Mesenteric fat pad (tissue), 1 donor: ENCODE data around the gene WDR73. TPM values are rescaled to one million over a fixed set of nuclear protein-coding genes. Genes with fewer than 3 reads are reported as not detected.
A peak's percentile ranks its signal among the peaks of the same experiment; 100 is the strongest.

Experiments used
- DNase-seq: peaks from one replicate; pipeline ENCODE4 v3.0.0-alpha.2; 2020; ENCODE audit warnings: low spot score
- total RNA-seq: library from RNA; stranded (reverse); fragmentation: NEBNext Ultra II Directional; extraction: Animal tissue kit (Norgen Biotek cat#: 25700); gene quantifications from one replicate; pipeline ENCODE4 v1.2.1, GENCODE V29; 2021
- donor health status: DM: yes; HTN: yes; CAD: no.

WDR73 gene
- total RNA-seq, 1 donor from 2014 or later: 20.3 TPM

- no peak for DNase-seq
These were observed 33.5 kb downstream of the WDR73 start for GRCh38 chr15:84620626-84621025.

- DNase-seq: peak; percentile 35
These were observed 37.8 kb downstream of the WDR73 start for GRCh38 chr15:84616235-84616634.

- DNase-seq: no peak
These were observed 42.5 kb downstream of the WDR73 start for GRCh38 chr15:84611631-84612030.

- peak; percentile 43 for DNase-seq
These were observed 44.1 kb downstream of the WDR73 start for GRCh38 chr15:84609818-84610525.

- no peak for DNase-seq
These were observed 45.3 kb downstream of the WDR73 start for GRCh38 chr15:84608707-84609284.

- no peak for DNase-seq
These were observed 47.4 kb downstream of the WDR73 start for GRCh38 chr15:84606653-84607120.

- DNase-seq: no peak
These were observed 48.6 kb downstream of the WDR73 start for GRCh38 chr15:84605554-84605882.

- no peak for DNase-seq
These were observed 49.1 kb downstream of the WDR73 start for GRCh38 chr15:84604826-84605553.

- no peak for DNase-seq
These were observed 50.3 kb downstream of the WDR73 start for GRCh38 chr15:84603630-84604379.

GRCh38 chr15:84601555-84601838 is 52.6 kb downstream of the WDR73 start:
- no peak for DNase-seq

- peak; percentile 99 for DNase-seq
These were observed 53.2 kb downstream of the WDR73 start, which contains the start of gene ZSCAN2 for GRCh38 chr15:84600687-84601554. Gene ZSCAN2 (plus strand): TSS chr15:84601009. CDS start chr15:84603928, 2,919 bp downstream.

- DNase-seq: peak; percentile 90
These were observed 53.8 kb downstream of the WDR73 start for GRCh38 chr15:84600331-84600686.

- DNase-seq: peak; percentile 41
These were observed 54.2 kb downstream of the WDR73 start for GRCh38 chr15:84599906-84600305.

GRCh38 chr15:84598993-84599392 is 55.1 kb downstream of the WDR73 start:
- peak; percentile 16 for DNase-seq

GRCh38 chr15:84598250-84598649 is 55.8 kb downstream of the WDR73 start:
- DNase-seq: no peak

- no peak for DNase-seq
These were observed 56.8 kb downstream of the WDR73 start for GRCh38 chr15:84597296-84597695.

GRCh38 chr15:84595660-84596059 is 58.4 kb downstream of the WDR73 start:
- DNase-seq: peak; percentile 53

- DNase-seq: peak; percentile 55
These were observed 59.3 kb downstream of the WDR73 start for GRCh38 chr15:84594617-84595290.

GRCh38 chr15:84591815-84592214 is 62.3 kb downstream of the WDR73 start:
- DNase-seq: no peak

GRCh38 chr15:84590406-84590805 is 63.7 kb downstream of the WDR73 start:
- no peak for DNase-seq
